Forelimb muscle (tissue), 1 donor: Measurements from ENCODE around the gene MYO1B. TPM values are rescaled to one million over a fixed set of nuclear protein-coding genes. Genes with fewer than 3 reads are reported as not detected.

Experiments used
- DNase-seq: peaks from one replicate; pipeline ENCODE4 v3.0.0-alpha.2; 2013; ENCODE audit warnings: low read depth
- polyA plus RNA-seq: library from polyadenylated mRNA; unstranded; fragments of 120-200 nt; gene quantifications from one replicate; pipeline ENCODE4 v1.2.1, GENCODE V29; 2013; ENCODE audit not compliant: insufficient read length

The MYO1B gene
- polyA plus RNA-seq, 1 donor = 67.5 TPM

DNA sequence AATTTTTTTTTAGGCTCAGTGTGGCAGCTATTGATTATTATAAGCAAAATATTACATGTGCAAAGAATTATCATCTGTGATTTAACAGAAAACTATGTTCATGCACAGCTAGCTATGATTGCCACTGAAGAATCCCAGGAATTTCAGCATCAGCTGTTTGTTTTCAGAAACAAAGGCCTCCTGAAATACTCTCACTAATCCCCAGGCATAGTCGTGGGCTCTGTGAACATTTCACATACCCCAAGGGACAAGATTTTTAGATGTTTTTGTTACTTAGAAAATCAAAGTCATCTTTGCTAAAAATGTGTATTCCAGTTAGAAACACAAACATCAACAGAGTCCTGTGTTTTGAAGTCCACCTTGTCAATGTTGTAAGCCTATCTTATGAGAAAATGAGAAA lies 156.1 kb downstream of the MYO1B start:
- DNase-seq = no peak

DNA sequence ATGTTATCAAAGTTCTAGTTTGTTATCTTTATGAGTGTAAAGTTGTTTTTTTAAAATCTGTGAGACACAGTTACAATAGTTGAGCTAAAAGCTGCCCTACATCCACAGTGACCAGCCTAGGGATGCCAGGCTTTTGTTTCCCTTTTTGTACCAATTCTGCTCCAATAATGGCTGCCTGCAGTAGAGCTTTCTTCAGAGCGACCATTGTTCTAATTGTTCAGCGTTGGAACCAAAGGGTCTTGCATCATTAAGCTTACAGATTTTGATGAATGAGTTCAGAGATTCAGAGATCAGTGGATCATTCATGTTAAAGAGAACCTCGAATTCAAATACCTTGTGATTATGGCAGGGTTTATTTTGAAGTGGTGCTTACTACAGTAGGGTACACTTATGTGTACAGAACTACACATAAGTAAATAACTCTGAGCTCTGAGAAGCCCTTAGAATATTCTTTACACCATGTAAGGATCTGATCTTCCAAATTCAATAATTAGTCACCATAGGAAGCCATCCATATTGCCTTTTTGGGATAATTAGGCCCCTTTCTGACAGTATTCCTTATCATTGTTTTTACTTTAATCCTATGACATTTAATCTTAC lies 157.9 kb downstream of the MYO1B start:
- DNase-seq = no peak

DNA sequence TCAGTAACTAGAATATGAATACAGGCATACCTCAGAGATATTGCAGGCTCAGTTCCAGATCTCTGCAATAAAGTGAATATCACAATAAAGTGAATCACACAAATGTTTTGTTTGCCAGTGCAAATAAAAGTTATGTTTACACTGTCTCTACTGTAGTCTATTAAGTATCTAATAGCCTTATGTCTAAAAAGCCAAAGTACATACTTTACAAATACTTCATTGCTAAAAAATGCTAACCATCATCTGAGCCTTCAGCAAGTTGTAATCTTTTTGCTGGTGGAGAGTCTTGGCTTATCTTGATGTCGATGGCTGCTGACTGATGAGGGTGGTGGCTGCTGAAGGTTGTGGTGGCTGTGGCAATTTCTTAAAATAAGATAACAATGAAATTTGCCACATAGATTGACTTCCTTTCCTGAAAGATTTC lies 159.4 kb downstream of the MYO1B start:
- DNase-seq = no peak

DNA sequence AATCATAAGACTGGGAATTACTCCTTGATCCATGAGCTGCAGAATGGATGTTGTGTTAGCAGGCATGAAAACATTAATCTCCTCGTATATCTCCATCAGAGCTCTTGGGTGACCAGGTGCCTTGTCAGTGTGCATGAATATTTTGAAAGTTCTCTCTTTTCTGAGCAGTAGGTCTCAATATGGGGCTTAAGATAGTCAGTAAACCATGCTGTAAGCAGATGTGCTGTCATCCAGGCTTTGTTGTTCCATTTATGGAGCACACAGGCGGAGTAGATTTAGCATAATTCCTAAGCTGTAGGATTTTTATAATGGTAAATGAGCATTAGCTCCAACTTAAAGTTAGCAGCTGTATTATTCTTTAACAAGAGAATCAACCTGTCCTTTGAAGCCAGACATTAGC lies 160.3 kb downstream of the MYO1B start:
- no peak for DNase-seq

DNA sequence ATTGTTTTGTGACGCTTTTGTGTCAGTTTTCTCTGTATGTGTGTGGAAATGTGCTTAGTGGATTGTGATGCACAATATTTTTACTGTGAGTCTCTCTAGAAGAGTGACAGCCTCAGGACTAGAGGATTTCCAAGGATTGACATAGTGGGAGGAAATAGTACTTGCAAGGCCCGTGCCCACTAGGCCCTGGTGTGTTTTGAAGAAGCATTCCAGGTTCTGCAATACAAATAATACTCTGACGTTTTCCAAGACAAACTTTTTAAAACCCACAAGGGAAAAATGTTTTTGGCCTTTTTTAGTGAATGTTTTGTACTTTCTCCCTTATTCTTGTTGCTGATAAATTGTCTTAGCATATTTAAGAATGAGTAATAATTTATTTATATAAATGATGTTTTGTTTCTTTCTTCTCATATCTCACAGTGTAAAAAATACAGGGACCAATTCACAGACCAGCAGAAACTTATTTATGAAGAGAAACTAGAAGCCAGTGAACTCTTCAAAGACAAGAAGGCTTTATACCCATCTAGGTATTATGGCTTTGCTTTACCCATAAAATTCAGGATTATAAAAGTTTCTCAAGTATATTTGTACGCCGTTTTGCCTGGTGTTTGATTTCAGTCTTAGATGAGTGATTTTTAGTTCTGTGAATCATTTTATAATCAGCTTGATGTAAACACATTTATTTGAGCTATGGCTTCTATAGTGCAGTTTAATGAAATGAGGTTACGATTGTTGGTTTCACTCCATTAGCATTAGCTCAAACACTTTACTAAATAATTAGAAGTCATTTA lies 165.6 kb downstream of the MYO1B start:
- no peak for DNase-seq

DNA sequence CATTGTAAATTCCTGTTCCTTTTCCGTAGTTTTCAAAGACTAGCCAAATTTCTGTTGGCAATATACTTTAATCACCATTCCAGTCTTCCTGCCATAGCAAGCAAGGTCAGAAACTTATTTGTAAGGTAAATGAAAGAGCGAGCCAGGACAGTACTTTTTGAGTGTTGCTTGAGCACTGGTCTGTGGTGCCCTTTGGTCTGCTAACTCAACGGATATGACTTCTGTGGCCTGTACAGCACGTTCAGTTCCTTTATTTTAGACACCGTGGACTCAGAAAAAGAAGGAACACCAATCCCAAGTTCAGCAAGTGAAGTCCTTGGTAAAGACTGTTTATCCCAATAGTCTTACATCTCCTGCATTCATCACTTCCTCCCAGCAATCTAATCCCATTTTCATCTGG lies 166.3 kb downstream of the MYO1B start:
- DNase-seq = no peak

DNA sequence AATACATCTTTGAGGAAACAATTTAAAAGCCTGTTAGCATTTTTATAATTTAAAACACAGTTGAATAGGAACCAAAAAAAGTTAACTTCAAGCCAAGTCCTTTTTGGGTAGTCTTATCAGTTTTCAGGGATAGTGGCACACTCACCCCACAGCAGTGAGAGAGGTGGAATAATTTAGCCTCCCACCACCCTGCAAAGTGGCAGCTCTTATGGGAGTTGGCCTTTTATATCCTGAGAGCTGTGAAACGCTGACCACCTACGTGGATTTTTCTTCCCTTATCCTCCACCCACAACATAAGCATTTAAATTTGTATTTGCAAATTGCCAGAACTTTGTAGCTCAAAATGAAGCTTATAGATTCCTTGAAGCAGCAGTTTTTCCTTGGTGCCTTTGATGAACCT lies 167.1 kb downstream of the MYO1B start:
- DNase-seq = no peak

DNA sequence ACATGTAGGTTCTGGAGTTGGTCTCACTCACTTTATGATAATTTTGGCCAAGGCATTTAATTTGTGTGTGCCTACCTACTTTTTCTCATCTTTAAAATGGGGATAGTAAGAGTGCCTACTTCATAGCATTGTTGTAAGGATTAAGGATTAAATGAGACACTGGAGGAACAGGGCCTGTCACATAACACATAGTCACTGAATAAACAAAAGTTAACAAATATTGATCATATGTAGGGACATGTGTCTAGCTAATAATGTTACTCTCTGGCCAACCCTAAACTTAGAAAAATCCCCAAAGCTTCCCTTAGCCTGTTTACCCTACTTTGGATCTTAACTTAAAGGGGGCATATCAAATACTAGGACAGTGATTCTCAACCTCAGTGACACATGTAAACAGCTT lies 169.9 kb downstream of the MYO1B start:
- DNase-seq = no peak

DNA sequence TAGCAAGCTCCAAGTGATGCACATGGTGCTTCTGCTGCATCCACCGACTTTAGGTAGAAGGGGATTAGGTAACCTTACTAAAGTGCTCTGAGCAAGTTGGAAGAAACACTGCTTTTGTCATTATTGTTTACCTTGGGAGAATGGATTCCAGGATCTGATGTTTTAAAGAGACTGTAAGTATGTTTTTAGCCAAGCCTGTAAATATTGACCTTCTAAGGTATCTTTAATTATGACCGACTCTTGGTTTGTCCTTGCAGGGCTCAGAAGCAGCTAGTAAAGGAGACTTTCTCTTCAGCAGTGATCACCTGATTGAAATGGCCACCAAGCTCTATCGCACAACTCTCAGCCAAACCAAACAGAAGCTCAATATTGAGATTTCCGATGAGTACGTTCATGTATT lies 170.7 kb downstream of the MYO1B start:
- no peak for DNase-seq

DNA sequence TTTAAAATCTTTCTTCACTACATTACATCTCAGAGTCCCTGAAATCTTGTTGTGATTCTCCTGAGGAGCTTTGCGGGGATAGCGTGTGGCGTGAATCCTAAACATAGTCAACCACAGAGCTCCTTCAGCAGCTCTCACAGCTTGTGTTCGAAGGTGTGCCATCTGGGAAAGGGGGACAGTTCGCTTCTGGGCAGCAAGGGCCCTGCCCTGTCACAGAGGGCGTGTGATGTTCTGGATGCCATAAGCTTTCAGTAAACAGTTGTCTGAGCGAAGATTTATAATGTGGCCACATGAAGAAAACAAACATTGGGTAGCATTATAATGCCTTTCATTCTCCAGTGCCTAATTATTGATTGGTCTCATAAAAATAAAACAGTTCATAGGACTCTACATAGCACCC lies 172.5 kb downstream of the MYO1B start:
- DNase-seq = no peak

DNA sequence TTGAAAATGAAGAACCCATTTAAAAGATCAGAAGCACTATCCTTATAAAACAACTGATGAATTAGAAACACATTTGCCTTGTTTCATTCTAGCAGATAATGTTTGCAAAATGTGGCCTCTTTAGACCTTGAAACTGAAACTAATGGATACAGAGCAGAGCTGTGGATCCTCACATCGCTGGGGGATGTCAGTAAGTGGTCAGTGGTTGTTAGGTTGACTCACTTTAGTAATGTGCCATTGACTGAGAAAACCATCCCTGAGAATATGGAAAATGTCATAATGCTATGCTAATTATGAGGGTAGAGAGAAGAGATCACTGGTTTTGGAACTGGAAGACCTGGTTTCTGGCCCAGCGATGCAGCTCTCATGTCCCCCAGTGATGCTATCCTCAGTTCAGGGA lies 176.7 kb downstream of the MYO1B start:
- no peak for DNase-seq

DNA sequence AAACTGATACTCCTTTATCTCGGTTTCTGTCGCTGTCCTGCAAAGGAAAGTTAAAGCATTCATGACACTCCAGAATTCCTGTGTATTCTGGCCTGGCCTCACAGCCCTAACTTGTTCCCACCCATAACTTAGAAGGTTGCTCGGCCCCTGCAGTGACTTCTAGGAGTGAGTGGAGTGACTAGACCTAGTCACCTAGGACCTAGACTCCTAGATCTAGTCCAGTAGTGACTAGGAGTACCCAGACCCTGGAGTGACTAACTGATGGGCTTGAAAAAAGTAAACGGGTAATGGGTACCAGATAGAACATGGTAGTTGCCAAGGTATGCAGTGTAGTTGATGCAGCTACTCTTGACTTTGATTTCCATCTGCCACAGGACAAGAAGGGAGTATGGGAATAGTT lies 181.8 kb downstream of the MYO1B start:
- no peak for DNase-seq

DNA sequence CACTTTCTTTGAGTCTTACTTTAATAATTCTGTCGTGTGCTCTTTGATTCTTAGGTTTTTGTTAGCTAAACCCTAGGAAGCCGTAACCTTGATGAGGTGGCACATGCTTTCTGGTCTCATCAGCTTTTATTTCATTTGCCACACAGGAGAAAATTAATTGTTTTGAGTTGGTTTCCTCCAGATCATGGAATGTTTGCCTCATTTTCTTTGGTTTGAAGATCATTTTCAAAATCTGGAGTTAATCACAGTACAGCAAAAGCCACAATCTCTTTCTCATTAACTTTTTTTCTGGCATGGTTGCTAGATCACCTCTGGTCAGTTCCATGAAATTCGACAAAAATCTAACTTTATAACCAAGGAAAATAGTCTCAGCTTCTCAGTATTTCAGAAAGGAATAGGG lies 182.9 kb downstream of the MYO1B start:
- DNase-seq = no peak

DNA sequence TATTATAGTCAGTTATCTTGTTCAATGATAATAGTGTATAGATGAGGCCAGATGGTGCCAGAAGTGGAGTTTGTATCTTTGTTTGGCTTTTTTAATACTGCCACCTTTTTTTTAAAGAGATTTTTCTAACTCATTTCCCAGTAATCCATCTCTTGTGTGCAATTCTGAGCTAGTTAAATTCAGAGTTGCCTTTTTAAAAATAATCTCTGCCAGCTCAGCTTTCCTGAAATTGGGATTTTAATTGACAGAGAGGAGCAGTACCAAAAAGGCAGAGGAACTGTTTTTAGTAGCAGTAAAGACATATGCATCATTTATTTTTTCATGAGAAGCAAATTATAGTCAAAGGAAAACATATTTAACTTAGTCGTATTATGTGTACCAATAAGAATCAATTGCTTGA lies 185.3 kb downstream of the MYO1B start:
- no peak for DNase-seq

DNA sequence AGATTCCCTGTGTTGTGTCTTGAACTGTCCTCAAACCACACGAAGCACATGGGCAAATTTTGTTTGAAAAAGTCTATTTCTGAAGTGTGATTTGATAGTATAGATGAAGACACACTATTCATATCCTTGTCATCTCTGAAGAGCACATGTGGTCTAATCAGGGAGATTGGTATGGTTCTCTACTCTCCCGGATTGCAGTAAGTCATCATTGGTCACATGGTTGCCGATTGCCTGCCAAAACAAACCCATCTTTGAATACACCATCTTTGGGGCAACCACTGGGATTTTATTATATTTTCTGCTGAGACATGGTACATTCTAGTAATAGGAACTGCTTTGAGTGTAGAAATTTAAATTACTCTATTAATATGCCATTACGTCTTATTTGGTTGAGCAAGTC lies 186.9 kb downstream of the MYO1B start:
- no peak for DNase-seq

DNA sequence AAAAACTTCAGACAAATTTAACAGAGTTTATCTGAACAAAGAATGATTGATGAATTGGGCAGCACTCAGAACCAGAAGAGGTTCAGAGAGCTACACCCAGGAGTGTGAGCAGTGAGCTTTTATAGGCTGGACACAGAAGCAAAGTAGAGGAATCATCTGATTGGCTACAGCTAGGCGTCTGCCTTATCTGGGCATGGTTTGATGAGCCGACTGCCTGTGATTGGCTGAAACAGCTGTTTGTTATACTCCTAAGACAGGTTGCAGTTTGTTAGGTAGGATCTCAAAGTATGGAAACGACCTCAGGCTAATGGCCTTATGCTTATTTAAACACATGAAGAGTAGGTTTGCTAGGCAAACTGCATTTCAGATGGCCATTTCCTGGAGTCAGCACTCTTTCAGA lies 188.9 kb downstream of the MYO1B start:
- no peak for DNase-seq

DNA sequence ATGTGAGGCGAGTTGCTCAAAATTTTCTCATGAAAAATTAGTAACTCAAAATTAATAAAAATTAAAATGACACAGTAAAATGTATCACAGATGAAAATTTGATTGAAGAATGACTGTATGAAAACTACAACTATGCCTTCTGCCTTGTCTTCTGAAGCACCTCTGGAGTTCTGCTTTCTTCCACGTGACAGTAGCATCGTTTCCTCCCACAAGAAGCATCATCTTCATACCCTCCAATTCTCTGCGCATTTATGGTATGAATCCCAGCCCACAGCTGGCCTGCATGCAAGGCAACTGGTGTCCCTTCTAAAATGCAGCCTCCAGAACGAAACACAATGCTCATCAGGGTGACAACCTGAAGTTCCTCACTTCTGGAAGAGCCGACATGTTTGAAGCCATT lies 189.9 kb downstream of the MYO1B start:
- DNase-seq = no peak

DNA sequence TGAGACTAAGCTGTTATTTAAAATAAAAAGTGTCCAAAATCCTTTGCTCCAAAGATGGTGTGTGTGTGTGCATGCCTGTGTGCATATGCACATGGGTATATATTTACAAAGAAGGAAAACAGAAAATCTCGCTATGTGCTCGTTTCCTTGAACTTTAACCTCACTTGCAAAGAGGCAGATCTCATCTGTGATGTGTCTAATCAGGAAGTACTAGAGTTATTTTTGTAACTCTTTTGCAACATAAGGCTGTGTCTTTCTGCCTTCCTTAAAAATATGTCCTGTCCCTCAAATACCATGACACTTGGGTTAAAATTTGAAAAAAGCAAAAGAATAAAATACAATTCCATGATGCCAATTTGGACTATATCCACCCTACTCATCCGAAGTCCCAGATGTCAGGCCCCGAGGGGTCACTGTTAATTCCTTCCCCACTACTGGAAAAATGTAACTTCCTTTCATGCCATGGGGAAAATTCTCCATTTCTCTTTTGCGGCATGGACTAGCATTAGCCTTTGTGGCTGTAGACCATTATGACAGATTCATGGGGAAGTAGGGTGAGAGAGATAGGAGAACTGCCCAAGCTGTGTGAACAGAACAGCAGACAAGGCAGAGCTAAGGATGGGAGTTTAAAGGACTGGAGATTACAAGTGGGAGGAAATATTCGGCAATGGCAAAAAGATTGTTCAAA lies 191.3 kb downstream of the MYO1B start:
- no peak for DNase-seq

DNA sequence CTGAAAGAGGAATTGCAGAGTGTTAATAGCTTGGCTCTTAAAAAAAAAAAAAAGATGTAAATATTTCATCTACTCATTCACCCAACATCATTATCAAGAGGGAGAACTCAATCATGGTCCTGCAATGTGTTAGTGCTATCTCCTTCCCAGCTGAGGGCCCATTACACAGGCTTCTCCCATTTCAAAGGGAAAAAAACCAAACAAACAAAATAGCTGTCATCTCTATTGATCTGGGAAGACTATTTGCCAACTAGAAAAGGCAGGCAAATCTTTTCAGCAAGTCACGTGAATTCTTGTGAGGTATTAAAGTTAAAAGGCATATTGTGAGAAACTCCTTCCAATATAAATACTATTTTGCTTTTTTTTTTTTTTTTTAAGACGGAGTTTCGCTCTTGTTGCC lies 194.3 kb downstream of the MYO1B start:
- no peak for DNase-seq

DNA sequence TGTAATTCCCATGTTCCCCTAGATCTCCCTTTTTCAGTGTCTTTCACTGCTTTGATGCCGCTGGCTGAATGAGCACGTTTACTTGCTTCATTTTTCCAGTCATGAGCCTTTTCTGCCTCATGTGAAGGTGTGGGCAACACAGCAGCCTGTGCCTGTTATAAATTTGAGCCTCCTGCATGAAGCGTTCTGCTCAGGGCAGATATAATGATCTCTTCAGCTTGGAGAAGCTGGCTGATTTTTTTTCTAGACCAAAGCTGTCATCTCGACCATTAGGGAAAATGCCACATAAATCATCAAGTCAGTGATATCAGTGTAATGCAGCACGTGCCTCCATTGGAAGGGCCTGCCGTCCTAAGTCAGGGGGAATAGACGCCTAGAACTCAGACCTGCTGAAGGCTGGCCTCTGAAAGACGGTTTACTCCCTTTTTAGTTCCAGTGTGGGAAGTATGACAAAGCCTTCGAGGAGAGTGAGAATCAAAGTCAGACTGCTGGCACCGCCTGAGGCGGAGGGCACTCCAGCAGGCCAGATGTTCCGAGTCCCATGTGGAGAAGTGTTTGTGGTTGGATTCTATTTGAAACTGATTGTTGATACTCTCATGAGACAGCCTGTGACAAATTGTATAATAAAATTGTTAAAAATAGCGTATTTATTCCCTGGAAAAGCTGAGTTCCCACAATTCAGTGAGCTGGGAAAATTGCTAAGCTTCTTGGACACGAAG lies 196.5 kb downstream of the MYO1B start:
- peak; percentile 46 for DNase-seq

DNA sequence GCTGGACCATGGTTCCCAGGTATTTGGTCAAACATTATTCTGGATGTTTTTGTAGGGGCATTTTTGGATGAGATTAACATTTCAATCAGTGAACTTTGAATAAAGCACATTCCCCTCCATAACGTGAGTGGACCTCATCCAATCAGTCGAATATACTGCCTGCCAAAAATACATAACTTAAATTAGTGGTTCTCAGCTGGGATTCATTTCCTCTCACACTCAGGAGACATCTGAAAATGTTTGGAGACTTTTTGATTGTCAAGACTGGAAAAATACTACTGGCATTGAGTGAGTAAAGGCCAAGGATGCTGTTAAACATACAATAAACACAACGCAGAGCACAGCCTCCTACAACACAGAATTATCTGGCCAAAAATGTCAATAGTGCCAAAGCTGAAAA lies 198.2 kb downstream of the MYO1B start:
- DNase-seq = no peak

DNA sequence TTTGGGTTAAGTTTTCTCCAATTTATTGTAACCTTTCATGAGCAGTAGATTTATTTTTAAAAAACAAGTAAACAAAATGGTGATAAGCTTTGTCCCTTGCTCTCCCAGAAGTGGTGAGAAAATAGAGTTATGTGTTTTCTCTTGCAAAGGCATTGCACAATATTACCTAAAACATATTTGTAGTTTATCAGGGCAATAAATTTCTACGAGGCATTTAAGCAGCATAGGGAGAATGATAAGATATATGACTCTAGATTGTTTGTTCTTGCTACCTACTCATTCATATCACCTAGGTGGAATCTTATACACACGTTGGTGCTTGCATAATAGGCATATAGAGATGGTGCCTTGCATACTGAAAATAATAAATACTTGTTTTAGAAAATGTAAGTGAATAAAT lies 201.7 kb downstream of the MYO1B start:
- DNase-seq = no peak

DNA sequence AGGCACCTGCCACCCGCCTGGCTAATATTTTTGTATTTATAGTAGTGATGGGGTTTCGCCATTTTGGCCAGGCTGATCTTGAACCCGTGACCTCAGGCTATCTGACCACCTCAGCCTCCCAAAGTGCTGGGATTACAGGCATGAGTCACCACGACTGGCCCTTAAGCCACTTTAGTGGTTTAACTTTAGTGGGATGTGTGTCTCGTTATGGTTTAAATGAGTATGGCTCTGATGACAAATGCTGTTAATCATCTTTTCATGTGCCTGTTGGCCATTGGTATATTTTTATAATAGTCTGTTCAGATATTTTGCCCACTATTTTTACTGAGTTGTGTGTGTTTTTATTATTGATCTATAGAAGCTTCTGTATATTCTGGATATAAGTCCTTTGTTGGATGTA lies 205.9 kb downstream of the MYO1B start:
- DNase-seq = no peak
